H1 (cell line): Measurements from ENCODE around the gene CBLN2. TPM values are rescaled to one million over a fixed set of nuclear protein-coding genes. Genes with fewer than 3 reads are reported as not detected.

Source experiments
- CTCF ChIA-PET: fragments of 300-600 bp; sonication (Branson Sonifier 250); formaldehyde crosslinking; loops from one replicate; lab custom pipeline; 2021; ENCODE audit not compliant: partially characterized antibody; lab: Charles Lee
- POLR2A ChIA-PET: fragments of 300-600 bp; sonication (Branson Sonifier 250); formaldehyde crosslinking; loops from one replicate; lab custom pipeline; 2021; ENCODE audit warnings: inconsistent platforms; ENCODE audit not compliant: partially characterized antibody; lab: Charles Lee
- DNase-seq, 2 experiments: peaks; one replicate each; pipeline versions ENCODE4 v3.0.0 to v3.0.0-alpha.2; 2010 to 2022; ENCODE audit warnings: low spot score in 2 of 2, low read depth in 1 of 2, mixed read lengths in 1 of 2
- FAIRE-seq: peaks from 2 replicates; lab custom pipeline; 2011; peaks lifted over from hg19 to GRCh38; lab: Jason Lieb, UNC
- H2AFZ ChIP-seq: 2 replicates; pipeline ENCODE4 v1.8.1; 2012; ENCODE audit warnings: low read length, inconsistent platforms
- H2AK5ac ChIP-seq: 2 replicates; pipeline ENCODE4 v1.6.1; 2013; ENCODE audit warnings: low read depth, low read length
- H2BK120ac ChIP-seq: replicated peaks from 2 replicates; pipeline ENCODE3; 2013; ENCODE audit warnings: low read depth, low read length, inconsistent platforms
- H2BK12ac ChIP-seq: 2 replicates; pipeline ENCODE4 v1.6.1; 2013; ENCODE audit warnings: low read depth, low read length
- H2BK15ac ChIP-seq: 2 replicates; pipeline ENCODE4 v1.6.1; 2013; ENCODE audit warnings: low read length
- H2BK20ac ChIP-seq: 2 replicates; pipeline ENCODE4 v1.6.1; 2013; ENCODE audit warnings: low read length
- H2BK5ac ChIP-seq: 2 replicates; pipeline ENCODE4 v1.6.1; 2013; ENCODE audit warnings: low read depth, low read length
- H3K14ac ChIP-seq: 2 replicates; pipeline ENCODE4 v1.6.1; 2013; ENCODE audit warnings: inconsistent platforms; ENCODE audit not compliant: insufficient read length
- H3K18ac ChIP-seq: 2 replicates; pipeline ENCODE4 v1.6.1; 2013; ENCODE audit warnings: low read length; ENCODE audit errors: extremely low read depth
- H3K23ac ChIP-seq: 2 replicates; pipeline ENCODE4 v1.6.1; 2013; ENCODE audit warnings: inconsistent platforms; ENCODE audit not compliant: insufficient read length
- H3K23me2 ChIP-seq: 2 replicates; pipeline ENCODE4 v1.6.1; 2013; ENCODE audit warnings: low read depth, low read length
- H3K27ac ChIP-seq: 2 replicates; pipeline ENCODE4 v1.6.1; 2011; ENCODE audit warnings: low read depth, low read length, inconsistent platforms
- H3K27me3 ChIP-seq, 4 experiments: replicated peaks in 1 of 4; 1 replicate in 1 of 4; 2 replicates in 3 of 4; pipeline versions ENCODE4 v1.6.1 to v1.8.1; 2011 to 2013; ENCODE audit warnings: low read length in 3 of 4, mild to moderate bottlenecking in 3 of 4, inconsistent platforms in 2 of 4, mixed read lengths in 2 of 4, moderate library complexity in 1 of 4; ENCODE audit not compliant: control insufficient read depth in 3 of 4, insufficient read depth in 3 of 4; ENCODE audit errors: extremely low read depth in 1 of 4
- H3K36me3 ChIP-seq, 4 experiments: 2 replicates each; pipeline versions ENCODE4 v1.6.1 to v1.8.1; 2011 to 2013; ENCODE audit warnings: mild to moderate bottlenecking in 4 of 4, low read length in 3 of 4, moderate library complexity in 2 of 4, control low read depth in 1 of 4, inconsistent platforms in 1 of 4; ENCODE audit not compliant: insufficient read depth in 4 of 4, control insufficient read depth in 2 of 4
- H3K4ac ChIP-seq: replicated peaks from 2 replicates; pipeline ENCODE3; 2013; ENCODE audit warnings: low read length, low read depth, mixed read lengths, inconsistent platforms; ENCODE audit not compliant: insufficient read length
- H3K4me1 ChIP-seq, 4 experiments: replicated peaks in 1 of 4; 1 replicate in 1 of 4; 2 replicates in 3 of 4; pipeline versions ENCODE4 v1.6.1 to v1.8.1; 2011 to 2013; ENCODE audit warnings: low read length in 3 of 4, inconsistent platforms in 2 of 4, mixed read lengths in 1 of 4; ENCODE audit not compliant: insufficient read depth in 4 of 4, control insufficient read depth in 3 of 4
- H3K4me2 ChIP-seq, 2 experiments: 2 replicates each; pipeline versions ENCODE4 v1.6.1 to v1.8.1; 2011 to 2013; ENCODE audit warnings: low read depth in 2 of 2, low read length in 2 of 2, control low read depth in 1 of 2, inconsistent platforms in 1 of 2, mild to moderate bottlenecking in 1 of 2; ENCODE audit not compliant: insufficient read depth in 1 of 2
- H3K4me3 ChIP-seq, 4 experiments: fragments of 200-600, 300-600 bp in 1 of 4; sonication (generic), shearing (Covaris generic), sonication (Bioruptor Twin) in 1 of 4; 2 replicates each; pipeline versions ENCODE4 v1.5.1 to v1.8.1; 2011 to 2016; ENCODE audit warnings: low read length in 4 of 4, low read depth in 3 of 4, control low read depth in 2 of 4, inconsistent platforms in 2 of 4, mild to moderate bottlenecking in 2 of 4, mixed read lengths in 1 of 4, moderate library complexity in 1 of 4; ENCODE audit not compliant: insufficient read depth in 2 of 4; ENCODE audit errors: extremely low read depth in 1 of 4
- H3K56ac ChIP-seq: replicated peaks from 2 replicates; pipeline ENCODE3; 2013; ENCODE audit warnings: low read depth, mild to moderate bottlenecking, mixed read lengths, low read length, inconsistent platforms; ENCODE audit not compliant: insufficient read length
- H3K79me1 ChIP-seq: 2 replicates; pipeline ENCODE4 v1.6.1; 2013; ENCODE audit warnings: low read depth, low read length, control low read depth
- H3K79me2 ChIP-seq, 2 experiments: 2 replicates each; pipeline versions ENCODE4 v1.6.1 to v1.8.1; 2012 to 2013; ENCODE audit warnings: low read length in 2 of 2, mild to moderate bottlenecking in 2 of 2, inconsistent platforms in 1 of 2; ENCODE audit not compliant: insufficient read depth in 2 of 2, control insufficient read depth in 1 of 2
- H3K9ac ChIP-seq, 4 experiments: replicated peaks in 1 of 4; 1 replicate in 1 of 4; 2 replicates in 3 of 4; pipeline versions ENCODE4 v1.6.1 to v1.8.1; 2011 to 2013; ENCODE audit warnings: low read depth in 3 of 4, low read length in 3 of 4, control low read depth in 2 of 4, mild to moderate bottlenecking in 2 of 4, moderate library complexity in 2 of 4, inconsistent platforms in 1 of 4; ENCODE audit errors: extremely low read depth in 1 of 4
- H3K9me3 ChIP-seq, 2 experiments: 2 replicates each; pipeline versions ENCODE4 v1.6.1 to v1.8.1; 2012 to 2013; ENCODE audit warnings: mild to moderate bottlenecking in 2 of 2, moderate library complexity in 2 of 2, control low read depth in 1 of 2, inconsistent platforms in 1 of 2, low read depth in 1 of 2, low read length in 1 of 2, mixed read lengths in 1 of 2; ENCODE audit not compliant: insufficient read depth in 2 of 2
- H4K20me1 ChIP-seq, 2 experiments: replicated peaks in 1 of 2; 2 replicates each; pipeline versions ENCODE3 to v1.8.1; 2011 to 2013; ENCODE audit warnings: inconsistent platforms in 2 of 2, low read length in 2 of 2, mild to moderate bottlenecking in 1 of 2; ENCODE audit not compliant: insufficient read depth in 2 of 2, control insufficient read depth in 1 of 2
- H4K5ac ChIP-seq: 2 replicates; pipeline ENCODE4 v1.6.1; 2013; ENCODE audit warnings: low read length, low read depth, mixed read lengths, inconsistent platforms; ENCODE audit not compliant: insufficient read length
- H4K8ac ChIP-seq: 2 replicates; pipeline ENCODE4 v1.8.0; 2013; ENCODE audit warnings: mild to moderate bottlenecking, moderate library complexity, low read length, inconsistent platforms; ENCODE audit not compliant: insufficient read depth; ENCODE audit errors: extremely low read depth
- H4K91ac ChIP-seq: replicated peaks from 2 replicates; pipeline ENCODE3; 2013; ENCODE audit warnings: low read length, mixed read lengths, inconsistent platforms; ENCODE audit not compliant: insufficient read length
- GABPA ChIP-seq: IDR thresholded peaks from 2 replicates; pipeline ENCODE4 v1.6.1; 2011; ENCODE audit warnings: mild to moderate bottlenecking, low read length, moderate library complexity, borderline replicate concordance; ENCODE audit not compliant: insufficient read depth
- NRF1 ChIP-seq: IDR thresholded peaks from 2 replicates; pipeline ENCODE4 v1.6.1; 2011; ENCODE audit warnings: mild to moderate bottlenecking, low read depth, low read length, improper control_type of control experiment
- RXRA ChIP-seq: IDR thresholded peaks from 2 replicates; pipeline ENCODE4 v1.6.1; 2011; ENCODE audit warnings: low read depth, mild to moderate bottlenecking, low read length, moderate library complexity; ENCODE audit not compliant: insufficient read depth
- whole genome bisulfite sequencing, 2 experiments: shearing (Covaris generic) in 1 of 2; methylation state at CpG; one replicate each; pipeline versions ENCODE4 v1.1.6 to v1.1.7; 2013 to 2015; ENCODE audit warnings: low lambda C conversion rate in 2 of 2, mixed read lengths in 2 of 2, inconsistent platforms in 1 of 2, low coverage in 1 of 2, missing lambda C conversion rate in 1 of 2; ENCODE audit not compliant: insufficient replicate concordance in 2 of 2, insufficient coverage in 1 of 2, insufficient read length in 1 of 2; ENCODE audit errors: extremely low coverage in 1 of 2, missing lambda C conversion rate in 1 of 2; 5-methylcytosine and 5-hydroxymethylcytosine counted together
- polyA plus RNA-seq, 7 experiments: library from polyadenylated mRNA; depleted of rRNA in 3 of 7; stranded (reverse) in 5 of 7; unstranded in 2 of 7; fragments of >200 nt in 5 of 7; fragments of 200-250 nt in 2 of 7; gene quantifications; 1 replicate in 5 of 7; 2 replicates in 1 of 7; 4 replicates in 1 of 7; pipeline versions ENCODE4 v1.2.1 to v1.2.3, GENCODE V29; 2011 to 2013; ENCODE audit warnings: missing spikeins in 2 of 7, mixed read lengths in 2 of 7
- total RNA-seq: library from RNA; stranded (reverse); fragmentation: NEBNext Ultra II Directional; extraction: Animal tissue kit (Norgen Biotek cat#: 25700); gene quantifications from 2 replicates; pipeline ENCODE4 v1.2.1, GENCODE V29; 2021
- TF ChIP-seq, protein P1 (sequence below): IDR thresholded peaks from 2 replicates; pipeline ENCODE4 v1.6.1; 2012; ENCODE audit warnings: inconsistent platforms

The CBLN2 gene
- total and polyA plus RNA-seq, 2 of the 8 experiments (the other 6 are each of a cell fraction or from before 2014, with no cell fraction given): not detected

GRCh38 chr18:72584787-72585186, 40.6 kb upstream of the CBLN2 start:
- H2BK5ac ChIP-seq: no peak overlapping the region
- H2AK5ac ChIP-seq: no peak overlapping the region
- H3K9ac ChIP-seq: no peak overlapping the region
- no peaks in the 10 kb centered on the region for H4K20me1 ChIP-seq
- no peak overlapping the region for H3K4me3 ChIP-seq
- H3K79me1 ChIP-seq: no peaks in the 10 kb centered on the region
- DNase-seq: no peak
- H2BK15ac ChIP-seq: no peak overlapping the region
- no peak for FAIRE-seq
- H3K23ac ChIP-seq: no peak overlapping the region
- no peak overlapping the region for H4K5ac ChIP-seq
- WGBS, 2 experiments: 78% methylated on average over 3 of the region's 3 CpGs; no CpG with 5 or more reads in 1 of the 2 experiments
- no peaks in the 10 kb centered on the region for H3K27me3 ChIP-seq
- H3K36me3 ChIP-seq: no peaks in the 10 kb centered on the region; a peak in 1 of 8 replicates
- no peak overlapping the region for H3K4me2 ChIP-seq
- no peak overlapping the region for H2BK12ac ChIP-seq
- H4K91ac ChIP-seq: no peak overlapping the region
- no peak overlapping the region for H2BK120ac ChIP-seq
- POLR2A ChIA-PET: no interaction called here
- H3K27ac ChIP-seq: no peak overlapping the region
- no peak overlapping the region for H2AFZ ChIP-seq
- H3K23me2 ChIP-seq: no peaks in the 10 kb centered on the region
- no peaks in the 10 kb centered on the region for H3K79me2 ChIP-seq
- no peak overlapping the region for H3K14ac ChIP-seq
- H2BK20ac ChIP-seq: no peak overlapping the region
- H4K8ac ChIP-seq: no peak overlapping the region
- H3K18ac ChIP-seq: no peak overlapping the region
- H3K4me1 ChIP-seq: no peaks in the 10 kb centered on the region
- peaks cover 61 to 74% of the 10 kb centered on the region in 2 experiments for H3K9me3 ChIP-seq
- H3K4ac ChIP-seq: no peak overlapping the region
- CTCF ChIA-PET: no interaction called here
- H3K56ac ChIP-seq: no peak overlapping the region
- TF ChIP-seq NRF1 (no peak), GABPA (no peak), RXRA (no peak)
- TF ChIP-seq, protein P1, sequence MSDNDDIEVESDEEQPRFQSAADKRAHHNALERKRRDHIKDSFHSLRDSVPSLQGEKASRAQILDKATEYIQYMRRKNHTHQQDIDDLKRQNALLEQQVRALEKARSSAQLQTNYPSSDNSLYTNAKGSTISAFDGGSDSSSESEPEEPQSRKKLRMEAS: no peak
